ENCODE data around the gene LRRC8B. TPM values are rescaled to one million over a fixed set of nuclear protein-coding genes. Genes with fewer than 3 reads are reported as not detected.

LRRC8B gene
- total and polyA plus RNA-seq, 2 of the 13 experiments (the other 11 are each of a cell fraction or from before 2014, with no cell fraction given): 4.9 to 7.6 TPM

DNA sequence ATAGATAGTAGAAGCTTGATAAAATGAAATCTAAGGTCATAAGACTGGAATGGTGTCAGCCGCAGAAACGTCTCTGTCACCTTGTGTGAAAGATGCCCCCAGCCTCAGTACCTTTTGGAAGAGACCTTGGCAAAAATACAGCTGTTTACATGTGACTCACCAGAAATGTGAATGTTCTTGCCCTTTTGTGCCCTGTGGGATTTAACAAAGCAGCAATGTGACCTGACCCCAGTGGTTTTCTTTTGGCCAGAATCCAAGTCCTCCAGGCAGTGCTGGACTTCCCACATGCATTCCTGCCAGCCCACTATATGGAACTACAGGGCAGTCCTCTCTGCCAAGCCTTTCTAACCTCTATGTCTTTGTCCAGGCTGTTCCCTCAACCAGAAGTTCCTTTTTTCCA, 81.1 kb downstream of the LRRC8B start (continued):
- TF ChIP-seq, protein P1, sequence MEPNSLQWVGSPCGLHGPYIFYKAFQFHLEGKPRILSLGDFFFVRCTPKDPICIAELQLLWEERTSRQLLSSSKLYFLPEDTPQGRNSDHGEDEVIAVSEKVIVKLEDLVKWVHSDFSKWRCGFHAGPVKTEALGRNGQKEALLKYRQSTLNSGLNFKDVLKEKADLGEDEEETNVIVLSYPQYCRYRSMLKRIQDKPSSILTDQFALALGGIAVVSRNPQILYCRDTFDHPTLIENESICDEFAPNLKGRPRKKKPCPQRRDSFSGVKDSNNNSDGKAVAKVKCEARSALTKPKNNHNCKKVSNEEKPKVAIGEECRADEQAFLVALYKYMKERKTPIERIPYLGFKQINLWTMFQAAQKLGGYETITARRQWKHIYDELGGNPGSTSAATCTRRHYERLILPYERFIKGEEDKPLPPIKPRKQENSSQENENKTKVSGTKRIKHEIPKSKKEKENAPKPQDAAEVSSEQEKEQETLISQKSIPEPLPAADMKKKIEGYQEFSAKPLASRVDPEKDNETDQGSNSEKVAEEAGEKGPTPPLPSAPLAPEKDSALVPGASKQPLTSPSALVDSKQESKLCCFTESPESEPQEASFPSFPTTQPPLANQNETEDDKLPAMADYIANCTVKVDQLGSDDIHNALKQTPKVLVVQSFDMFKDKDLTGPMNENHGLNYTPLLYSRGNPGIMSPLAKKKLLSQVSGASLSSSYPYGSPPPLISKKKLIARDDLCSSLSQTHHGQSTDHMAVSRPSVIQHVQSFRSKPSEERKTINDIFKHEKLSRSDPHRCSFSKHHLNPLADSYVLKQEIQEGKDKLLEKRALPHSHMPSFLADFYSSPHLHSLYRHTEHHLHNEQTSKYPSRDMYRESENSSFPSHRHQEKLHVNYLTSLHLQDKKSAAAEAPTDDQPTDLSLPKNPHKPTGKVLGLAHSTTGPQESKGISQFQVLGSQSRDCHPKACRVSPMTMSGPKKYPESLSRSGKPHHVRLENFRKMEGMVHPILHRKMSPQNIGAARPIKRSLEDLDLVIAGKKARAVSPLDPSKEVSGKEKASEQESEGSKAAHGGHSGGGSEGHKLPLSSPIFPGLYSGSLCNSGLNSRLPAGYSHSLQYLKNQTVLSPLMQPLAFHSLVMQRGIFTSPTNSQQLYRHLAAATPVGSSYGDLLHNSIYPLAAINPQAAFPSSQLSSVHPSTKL (CRISPR knock-in tag; IDR thresholded peaks at IDR 0.05): peak; percentile 74
- TF ChIP-seq MIER2 (CRISPR knock-in tag; IDR thresholded peaks at IDR 0.05): no peak
- TF ChIP-seq SRSF1 (optimal IDR thresholded peaks at IDR 0.05; ENCODE audit: low read depth, low read length): no peak
- TF ChIP-seq PHF8 (CRISPR knock-in tag; IDR thresholded peaks at IDR 0.05): no peak
- no peak for TF ChIP-seq ATRX (CRISPR knock-in tag; IDR thresholded peaks at IDR 0.05; ENCODE audit: borderline replicate concordance)
- TF ChIP-seq, protein P2, sequence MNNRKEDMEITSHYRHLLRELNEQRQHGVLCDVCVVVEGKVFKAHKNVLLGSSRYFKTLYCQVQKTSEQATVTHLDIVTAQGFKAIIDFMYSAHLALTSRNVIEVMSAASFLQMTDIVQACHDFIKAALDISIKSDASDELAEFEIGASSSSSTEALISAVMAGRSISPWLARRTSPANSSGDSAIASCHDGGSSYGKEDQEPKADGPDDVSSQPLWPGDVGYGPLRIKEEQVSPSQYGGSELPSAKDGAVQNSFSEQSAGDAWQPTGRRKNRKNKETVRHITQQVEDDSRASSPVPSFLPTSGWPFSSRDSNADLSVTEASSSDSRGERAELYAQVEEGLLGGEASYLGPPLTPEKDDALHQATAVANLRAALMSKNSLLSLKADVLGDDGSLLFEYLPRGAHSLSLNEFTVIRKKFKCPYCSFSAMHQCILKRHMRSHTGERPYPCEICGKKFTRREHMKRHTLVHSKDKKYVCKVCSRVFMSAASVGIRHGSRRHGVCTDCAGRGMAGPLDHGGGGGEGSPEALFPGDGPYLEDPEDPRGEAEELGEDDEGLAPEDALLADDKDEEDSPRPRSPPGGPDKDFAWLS (CRISPR knock-in tag; IDR thresholded peaks at IDR 0.05; ENCODE audit: borderline replicate concordance): no peak
- no peak for TF ChIP-seq ZNF615 (CRISPR knock-in tag; IDR thresholded peaks at IDR 0.05; ENCODE audit: borderline replicate concordance)
- TF ChIP-seq SALL2 (CRISPR knock-in tag; IDR thresholded peaks at IDR 0.05): no peak
- TF ChIP-seq ZNF12 (CRISPR knock-in tag; IDR thresholded peaks at IDR 0.05): no peak
- no peak for TF ChIP-seq TBX3 (IDR thresholded peaks at IDR 0.05; ENCODE audit: borderline replicate concordance)
- no peak for TF ChIP-seq ZNF768 (CRISPR knock-in tag; IDR thresholded peaks at IDR 0.05)
- peak; percentile 66 for TF ChIP-seq GATAD2A (CRISPR knock-in tag; IDR thresholded peaks at IDR 0.05)
- no peak for TF ChIP-seq ZNF101 (CRISPR knock-in tag; IDR thresholded peaks at IDR 0.05; ENCODE audit: borderline replicate concordance, low read depth)
- no peak for TF ChIP-seq ZNF232 (CRISPR knock-in tag; IDR thresholded peaks at IDR 0.05; ENCODE audit: borderline replicate concordance)
- TF ChIP-seq HDAC6 (IDR thresholded peaks at IDR 0.05; ENCODE audit: low read depth, low read length): no peak
- TF ChIP-seq PAF1 (CRISPR knock-in tag; IDR thresholded peaks at IDR 0.05): no peak
- TF ChIP-seq SMARCE1 (IDR thresholded peaks at IDR 0.05; ENCODE audit: borderline replicate concordance): no peak
- no peak for TF ChIP-seq RBM22 (optimal IDR thresholded peaks at IDR 0.05; ENCODE audit: low read length)
- TF ChIP-seq TCF7 (IDR thresholded peaks at IDR 0.05; ENCODE audit: low read depth): peak; percentile 47; the same call in 1 of the 2 replicates
- TF ChIP-seq RAD21 (CRISPR knock-in tag; IDR thresholded peaks at IDR 0.05): no peak
- TF ChIP-seq SAP130 (CRISPR knock-in tag; IDR thresholded peaks at IDR 0.05; ENCODE audit: low read depth): peak; percentile 41; the same call in 1 of the 2 replicates
- no peak for TF ChIP-seq SMARCC2 (IDR thresholded peaks at IDR 0.05)
- no peak for TF ChIP-seq NR3C1 (CRISPR knock-in tag; IDR thresholded peaks at IDR 0.05)
- TF ChIP-seq, protein P3, sequence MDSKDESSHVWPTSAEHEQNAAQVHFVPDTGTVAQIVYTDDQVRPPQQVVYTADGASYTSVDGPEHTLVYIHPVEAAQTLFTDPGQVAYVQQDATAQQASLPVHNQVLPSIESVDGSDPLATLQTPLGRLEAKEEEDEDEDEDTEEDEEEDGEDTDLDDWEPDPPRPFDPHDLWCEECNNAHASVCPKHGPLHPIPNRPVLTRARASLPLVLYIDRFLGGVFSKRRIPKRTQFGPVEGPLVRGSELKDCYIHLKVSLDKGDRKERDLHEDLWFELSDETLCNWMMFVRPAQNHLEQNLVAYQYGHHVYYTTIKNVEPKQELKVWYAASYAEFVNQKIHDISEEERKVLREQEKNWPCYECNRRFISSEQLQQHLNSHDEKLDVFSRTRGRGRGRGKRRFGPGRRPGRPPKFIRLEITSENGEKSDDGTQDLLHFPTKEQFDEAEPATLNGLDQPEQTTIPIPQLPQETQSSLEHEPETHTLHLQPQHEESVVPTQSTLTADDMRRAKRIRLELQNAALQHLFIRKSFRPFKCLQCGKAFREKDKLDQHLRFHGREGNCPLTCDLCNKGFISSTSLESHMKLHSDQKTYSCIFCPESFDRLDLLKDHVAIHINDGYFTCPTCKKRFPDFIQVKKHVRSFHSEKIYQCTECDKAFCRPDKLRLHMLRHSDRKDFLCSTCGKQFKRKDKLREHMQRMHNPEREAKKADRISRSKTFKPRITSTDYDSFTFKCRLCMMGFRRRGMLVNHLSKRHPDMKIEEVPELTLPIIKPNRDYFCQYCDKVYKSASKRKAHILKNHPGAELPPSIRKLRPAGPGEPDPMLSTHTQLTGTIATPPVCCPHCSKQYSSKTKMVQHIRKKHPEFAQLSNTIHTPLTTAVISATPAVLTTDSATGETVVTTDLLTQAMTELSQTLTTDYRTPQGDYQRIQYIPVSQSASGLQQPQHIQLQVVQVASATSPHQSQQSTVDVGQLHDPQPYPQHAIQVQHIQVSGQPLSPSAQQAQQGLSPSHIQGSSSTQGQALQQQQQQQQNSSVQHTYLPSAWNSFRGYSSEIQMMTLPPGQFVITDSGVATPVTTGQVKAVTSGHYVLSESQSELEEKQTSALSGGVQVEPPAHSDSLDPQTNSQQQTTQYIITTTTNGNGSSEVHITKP (CRISPR knock-in tag; IDR thresholded peaks at IDR 0.05; ENCODE audit: low read depth): 0 out of 2 replicates have a peak, but pooled peaks have one; percentile 30
- no peak for TF ChIP-seq ZNF292 (CRISPR knock-in tag; IDR thresholded peaks at IDR 0.05; ENCODE audit: borderline replicate concordance, low read depth)
